ENCODE measurements around the gene MPIG6B.

The MPIG6B gene

DNA sequence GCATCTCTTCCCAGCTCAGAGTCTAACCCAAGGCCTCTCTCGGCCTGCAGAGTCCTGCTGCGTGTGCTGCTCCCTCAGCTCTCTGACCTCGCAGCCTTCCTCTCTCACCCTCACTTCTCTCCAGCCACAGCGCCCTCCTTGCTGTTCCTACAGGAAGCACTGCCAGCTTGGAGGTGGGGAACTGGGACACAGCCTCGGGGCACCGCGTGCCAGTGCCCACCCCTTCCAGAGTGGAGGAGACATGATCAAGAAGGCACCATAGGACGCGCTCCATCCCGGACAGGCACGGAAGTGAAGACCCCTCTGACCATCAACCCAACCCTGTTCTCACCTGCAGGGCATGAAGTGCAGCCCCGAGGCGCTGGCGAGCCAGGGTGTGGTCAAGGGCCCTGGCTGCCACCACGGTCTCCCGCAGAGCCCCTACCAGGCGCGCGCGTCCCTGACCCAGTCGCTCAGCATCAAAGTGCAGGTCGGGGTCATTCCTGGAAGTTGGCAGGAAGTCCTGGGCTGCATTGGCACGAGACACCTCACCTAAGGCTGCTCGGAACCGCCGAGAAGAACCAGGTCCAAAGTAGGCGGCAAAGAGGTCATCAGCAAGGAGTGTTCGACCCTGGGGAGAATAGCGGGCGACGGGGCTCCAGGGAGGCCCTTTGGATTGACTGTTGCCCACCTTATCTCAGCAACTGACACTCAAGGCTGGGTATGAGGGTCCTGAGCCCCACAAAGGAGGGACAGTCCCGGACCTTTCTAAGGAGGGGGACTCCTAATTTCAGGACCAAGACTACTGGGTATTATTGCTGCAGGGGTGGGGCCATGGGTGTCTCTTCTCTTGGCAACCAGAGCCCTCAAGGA, 52.7 kb downstream of the MPIG6B start:
- no peak overlapping the region for H3K27ac ChIP-seq
- TF ChIP-seq ZFX (IDR thresholded peaks at IDR 0.05): no peak
- TF ChIP-seq, protein P1, sequence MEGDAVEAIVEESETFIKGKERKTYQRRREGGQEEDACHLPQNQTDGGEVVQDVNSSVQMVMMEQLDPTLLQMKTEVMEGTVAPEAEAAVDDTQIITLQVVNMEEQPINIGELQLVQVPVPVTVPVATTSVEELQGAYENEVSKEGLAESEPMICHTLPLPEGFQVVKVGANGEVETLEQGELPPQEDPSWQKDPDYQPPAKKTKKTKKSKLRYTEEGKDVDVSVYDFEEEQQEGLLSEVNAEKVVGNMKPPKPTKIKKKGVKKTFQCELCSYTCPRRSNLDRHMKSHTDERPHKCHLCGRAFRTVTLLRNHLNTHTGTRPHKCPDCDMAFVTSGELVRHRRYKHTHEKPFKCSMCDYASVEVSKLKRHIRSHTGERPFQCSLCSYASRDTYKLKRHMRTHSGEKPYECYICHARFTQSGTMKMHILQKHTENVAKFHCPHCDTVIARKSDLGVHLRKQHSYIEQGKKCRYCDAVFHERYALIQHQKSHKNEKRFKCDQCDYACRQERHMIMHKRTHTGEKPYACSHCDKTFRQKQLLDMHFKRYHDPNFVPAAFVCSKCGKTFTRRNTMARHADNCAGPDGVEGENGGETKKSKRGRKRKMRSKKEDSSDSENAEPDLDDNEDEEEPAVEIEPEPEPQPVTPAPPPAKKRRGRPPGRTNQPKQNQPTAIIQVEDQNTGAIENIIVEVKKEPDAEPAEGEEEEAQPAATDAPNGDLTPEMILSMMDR (conservative IDR thresholded peaks at IDR 0.05): no peak

All from C4-2B (cell line).